GM18502 (cell line): Measurements from ENCODE around the gene EDAR.

Experiments
- ATAC-seq: cut with Tn5 transposase; IDR thresholded peaks from one replicate; pipeline ENCODE4 v1.9.1; 2021; ENCODE audit warnings: mild to moderate bottlenecking; ENCODE audit not compliant: unreplicated experiment, poor library complexity

Gene EDAR

DNA sequence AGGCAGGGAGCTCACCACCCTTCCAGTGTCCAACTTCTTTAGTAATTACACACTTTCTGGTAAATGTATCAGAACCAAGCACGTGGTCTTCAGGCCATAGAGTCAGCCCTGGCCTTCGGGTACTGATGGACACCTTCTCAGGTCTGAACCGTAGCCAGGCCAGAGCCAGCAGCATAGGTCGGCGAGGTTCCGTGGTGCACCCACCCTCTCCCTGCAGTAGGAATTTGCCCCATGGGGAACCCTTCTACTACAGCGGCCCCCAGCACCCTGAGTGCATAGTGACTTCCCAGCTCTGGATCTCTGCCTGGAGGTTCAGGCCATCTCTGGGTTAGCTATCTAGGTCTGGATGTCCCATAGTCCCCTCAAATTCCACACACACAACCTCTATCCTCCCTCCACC lies 61.6 kb downstream of the EDAR start:
- no peak for ATAC-seq

DNA sequence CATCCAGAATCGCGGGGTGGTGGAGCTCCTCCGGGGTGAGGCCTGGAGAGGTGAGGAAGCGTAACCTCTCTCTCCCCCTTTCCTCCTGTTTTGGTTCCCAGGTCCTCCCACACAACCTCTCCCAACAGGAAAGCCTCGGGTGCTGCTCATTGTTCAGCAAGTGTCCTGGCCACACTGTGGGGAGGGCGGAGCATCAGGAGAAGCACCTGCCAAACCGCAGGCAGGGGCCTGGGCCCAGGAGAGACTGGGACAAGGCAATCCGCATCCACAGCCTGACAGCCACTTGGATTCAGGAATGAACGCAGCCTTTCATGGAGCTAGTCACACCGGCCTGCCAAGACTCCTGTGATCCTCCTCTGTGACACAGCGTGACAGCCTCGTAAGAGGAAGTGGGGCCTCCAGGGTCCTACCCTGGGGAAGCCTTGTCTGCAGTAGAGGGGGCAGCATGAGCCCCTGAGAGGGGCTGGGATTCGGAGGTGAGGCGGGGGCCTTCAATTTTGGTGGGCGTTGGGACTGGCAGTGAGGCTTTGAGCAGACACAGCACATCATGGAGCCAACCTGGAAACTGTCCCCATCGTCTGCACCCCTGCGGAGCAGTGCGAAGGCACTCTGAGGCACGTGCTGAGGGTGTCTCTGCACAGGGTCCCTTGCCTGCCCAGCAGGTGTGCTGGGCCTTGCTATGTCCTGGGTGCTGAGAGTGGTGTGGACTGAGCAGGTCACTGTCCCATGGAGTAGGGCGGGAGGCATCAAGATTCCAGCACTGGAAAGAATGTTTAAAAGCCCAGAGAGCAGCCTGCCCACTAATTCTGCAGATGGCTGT lies 62.2 kb downstream of the EDAR start:
- ATAC-seq, result no peak

DNA sequence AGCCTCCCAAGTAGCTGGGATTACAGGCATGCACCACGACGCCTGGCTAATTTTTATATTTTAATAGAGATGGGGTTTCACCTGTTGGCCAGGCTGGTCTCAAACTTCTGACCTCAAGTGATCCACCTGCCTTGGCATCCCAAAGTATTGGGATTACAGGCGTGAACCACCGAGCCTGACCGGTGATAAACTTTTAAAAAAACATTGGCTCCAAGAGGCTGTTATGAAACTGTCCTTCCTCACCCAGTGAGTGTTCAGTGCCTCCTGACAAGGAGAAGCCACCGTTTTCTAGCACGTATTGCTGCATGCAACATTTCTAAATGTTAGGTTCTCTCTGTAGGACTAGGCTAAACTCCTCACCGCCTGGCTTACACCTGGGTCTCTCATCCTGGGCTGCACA lies 63.3 kb downstream of the EDAR start:
- no peak for ATAC-seq

DNA sequence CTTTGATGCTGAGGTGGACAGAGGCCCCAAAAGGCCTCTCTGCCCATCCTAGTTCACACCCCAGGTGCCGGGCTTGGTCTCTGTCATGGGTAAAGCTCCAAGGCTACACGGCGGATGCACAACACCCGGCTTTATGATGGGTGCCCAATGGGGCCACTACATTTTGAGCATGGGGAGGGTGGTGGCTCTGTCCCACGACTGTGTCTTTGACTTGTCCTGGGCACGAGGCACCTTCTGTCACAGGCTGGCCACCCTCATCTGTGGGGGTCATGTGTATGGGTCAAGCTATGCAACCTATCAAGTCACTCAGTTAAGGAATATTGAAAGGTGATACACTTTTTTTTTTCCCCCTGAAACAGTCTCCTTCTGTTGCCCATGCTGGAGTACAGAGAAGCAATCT lies 63.7 kb downstream of the EDAR start:
- no peak for ATAC-seq

- no peak for ATAC-seq
These were observed 64.3 kb downstream of the EDAR start for GRCh38 chr2:108924580-108925251.

DNA sequence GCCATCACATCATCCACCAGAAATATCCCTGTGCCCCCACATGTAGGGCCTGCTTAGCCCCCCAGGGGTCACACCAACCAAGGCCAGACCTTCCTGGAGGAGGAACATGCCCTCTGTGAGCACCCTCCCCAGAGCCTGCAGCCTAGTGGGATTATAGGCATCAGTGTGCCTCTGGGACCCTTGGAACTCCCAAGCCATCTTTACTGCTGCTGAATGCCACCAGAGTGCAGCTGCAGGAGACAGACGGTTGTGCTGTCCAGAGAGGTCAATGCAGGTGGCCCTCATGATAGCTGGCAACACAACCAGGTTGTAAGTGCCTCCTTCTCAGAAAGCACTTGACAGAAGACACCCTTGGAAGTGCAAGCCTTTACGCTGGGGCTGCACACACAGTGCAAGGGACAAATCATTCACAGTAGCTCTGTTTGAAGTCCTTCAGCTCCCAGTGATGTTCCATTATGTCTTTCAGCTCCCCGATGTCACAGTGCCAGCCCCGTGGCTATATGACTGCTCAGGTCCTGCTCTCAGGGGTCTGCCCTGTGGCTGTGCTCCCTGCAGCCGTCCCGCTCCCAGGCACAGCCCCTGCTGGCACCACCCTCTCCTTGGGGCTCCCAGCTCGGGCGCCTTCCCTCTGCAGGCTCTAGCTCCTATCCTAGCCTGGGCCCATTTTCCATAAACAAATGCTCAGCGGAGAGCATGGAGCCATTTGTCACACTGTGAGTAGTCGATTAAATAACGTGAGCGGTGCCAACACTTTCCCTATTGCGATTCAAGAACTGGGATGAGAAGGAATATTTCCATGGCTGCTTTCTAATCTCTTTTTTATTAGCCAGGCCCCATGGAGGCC lies 65.1 kb downstream of the EDAR start:
- ATAC-seq, result no peak

DNA sequence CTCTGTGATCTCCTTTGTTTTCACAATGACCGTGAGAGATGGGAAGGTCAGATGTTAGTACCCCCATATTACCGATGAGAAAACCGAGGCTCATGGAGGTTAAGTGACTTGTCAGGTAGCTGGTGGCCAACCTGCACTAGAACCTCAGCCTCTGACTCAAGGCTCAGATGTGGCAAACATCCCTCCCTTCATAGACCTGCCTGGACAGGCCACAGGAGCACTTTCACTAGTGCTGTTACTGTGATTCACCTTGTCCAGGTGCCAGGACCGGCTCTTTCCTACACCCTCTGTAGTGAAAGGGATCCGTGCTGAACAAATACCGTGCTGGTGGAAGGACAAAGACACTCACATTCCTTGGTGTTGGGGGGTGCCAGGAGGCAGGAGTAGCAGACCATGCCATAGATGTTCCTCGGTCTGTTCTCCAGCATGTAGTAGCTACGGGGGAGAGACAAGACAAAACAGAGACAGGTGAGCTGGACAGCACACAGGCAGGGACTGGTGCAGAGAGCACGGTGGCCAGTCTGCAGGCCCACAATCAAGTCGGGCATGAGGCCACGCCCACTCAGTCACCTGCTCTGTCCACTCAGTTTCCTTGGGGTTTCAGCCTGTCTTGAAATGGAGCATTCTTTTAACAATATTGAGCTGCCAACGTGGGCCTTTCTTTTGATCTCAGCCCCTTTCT lies 65.9 kb downstream of the EDAR start:
- ATAC-seq, result no peak

- ATAC-seq, result no peak
These were observed 66.7 kb downstream of the EDAR start for GRCh38 chr2:108922141-108922915.

DNA sequence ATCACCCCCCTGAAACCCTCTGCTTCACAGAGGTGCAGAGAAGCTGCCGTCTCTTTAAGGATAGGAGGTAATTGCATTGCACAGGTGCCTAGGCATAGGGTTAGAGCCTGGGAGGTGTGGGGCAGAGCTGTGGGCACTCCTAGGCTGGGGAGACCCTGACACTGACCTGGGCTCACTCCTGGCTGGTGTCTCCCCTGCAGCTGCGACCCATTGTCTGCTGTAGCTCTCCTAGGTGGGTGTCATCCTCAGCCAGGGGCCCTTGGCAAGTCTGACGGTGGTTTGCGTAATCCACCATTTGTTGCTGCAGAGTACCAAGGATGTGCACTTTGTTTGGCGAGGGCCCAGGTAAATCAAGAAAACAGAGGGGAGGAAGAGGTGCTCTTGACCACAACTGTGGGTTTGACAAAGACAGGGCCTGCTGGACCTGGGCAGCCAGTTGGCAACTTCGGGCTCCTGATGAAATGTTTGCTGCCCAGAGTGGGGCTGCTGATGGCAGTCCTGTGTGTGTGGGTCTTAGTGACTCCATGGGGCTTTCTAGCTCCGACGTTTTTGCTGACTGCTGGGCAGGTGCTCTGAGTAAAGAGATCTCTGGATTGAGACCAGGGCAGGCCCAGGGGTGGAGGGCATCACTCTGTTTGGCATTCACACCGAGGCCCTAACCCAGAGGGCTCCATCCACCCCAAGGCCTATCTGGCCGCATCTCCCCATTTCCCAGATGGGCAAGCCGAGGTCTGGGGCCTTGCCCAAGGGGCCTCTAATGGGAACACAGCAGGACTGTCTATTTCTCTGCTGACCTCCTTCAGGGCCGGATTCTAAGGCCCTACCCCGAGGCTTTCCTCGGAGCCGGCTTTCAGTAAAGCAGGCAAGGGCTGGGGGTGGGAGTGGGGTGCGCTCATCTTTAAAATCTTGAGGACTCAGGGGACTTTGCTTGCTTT lies 67.7 kb downstream of the EDAR start:
- no peak for ATAC-seq

- no peak for ATAC-seq
These were observed 68.3 kb downstream of the EDAR start for GRCh38 chr2:108920686-108921085.

- no peak for ATAC-seq
These were observed 69.2 kb downstream of the EDAR start for GRCh38 chr2:108919571-108920373.

- no peak for ATAC-seq
These were observed 70.1 kb downstream of the EDAR start for GRCh38 chr2:108918941-108919341.

- ATAC-seq, result no peak
These were observed 70.7 kb downstream of the EDAR start for GRCh38 chr2:108918156-108918874.

DNA sequence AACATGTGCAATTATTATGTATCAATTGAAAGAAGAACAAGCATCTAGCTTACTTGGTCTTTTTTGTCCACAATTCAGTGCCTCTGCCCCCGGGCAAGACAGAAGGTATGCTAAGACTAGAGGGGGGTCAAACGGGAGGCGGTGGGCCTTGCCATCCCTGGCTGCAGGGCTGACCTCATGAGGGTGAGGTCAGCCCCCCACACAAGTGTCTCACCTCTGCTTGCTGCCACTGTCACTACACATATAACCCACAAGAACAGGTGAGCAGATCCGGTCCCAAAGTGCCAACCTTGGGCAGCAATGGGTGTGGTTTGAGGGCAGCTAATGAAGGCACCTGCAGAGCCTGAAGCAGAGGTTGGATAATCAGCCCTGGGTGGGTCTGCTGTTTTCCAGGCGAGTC lies 71.5 kb downstream of the EDAR start:
- no peak for ATAC-seq

GRCh38 chr2:108916796-108917421 lies 72.1 kb downstream of the EDAR start:
- no peak for ATAC-seq

- no peak for ATAC-seq
These were observed 72.8 kb downstream of the EDAR start for GRCh38 chr2:108916122-108916795.

DNA sequence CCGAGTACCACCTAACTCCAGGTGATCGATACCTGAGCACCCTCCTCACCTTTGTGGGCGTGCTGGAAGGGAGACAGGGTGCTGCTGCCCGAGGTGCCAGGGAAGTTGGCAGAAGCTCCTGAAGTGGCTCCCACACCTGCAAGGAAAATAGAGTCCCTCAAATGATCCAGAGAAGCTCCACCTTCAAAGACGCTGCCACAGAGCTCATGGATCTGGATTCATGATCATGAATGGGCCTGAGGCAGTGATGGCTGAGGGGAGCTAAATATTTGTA lies 76.5 kb downstream of the EDAR start:
- no peak for ATAC-seq
